ENCODE results near the gene PDLIM7. TPM values are rescaled to one million over a fixed set of nuclear protein-coding genes. Genes with fewer than 3 reads are reported as not detected.

The PDLIM7 gene
- total and polyA plus RNA-seq, 2 of the 4 experiments (the other 2 are of a cell fraction), result 70.4 to 534 TPM

DNA sequence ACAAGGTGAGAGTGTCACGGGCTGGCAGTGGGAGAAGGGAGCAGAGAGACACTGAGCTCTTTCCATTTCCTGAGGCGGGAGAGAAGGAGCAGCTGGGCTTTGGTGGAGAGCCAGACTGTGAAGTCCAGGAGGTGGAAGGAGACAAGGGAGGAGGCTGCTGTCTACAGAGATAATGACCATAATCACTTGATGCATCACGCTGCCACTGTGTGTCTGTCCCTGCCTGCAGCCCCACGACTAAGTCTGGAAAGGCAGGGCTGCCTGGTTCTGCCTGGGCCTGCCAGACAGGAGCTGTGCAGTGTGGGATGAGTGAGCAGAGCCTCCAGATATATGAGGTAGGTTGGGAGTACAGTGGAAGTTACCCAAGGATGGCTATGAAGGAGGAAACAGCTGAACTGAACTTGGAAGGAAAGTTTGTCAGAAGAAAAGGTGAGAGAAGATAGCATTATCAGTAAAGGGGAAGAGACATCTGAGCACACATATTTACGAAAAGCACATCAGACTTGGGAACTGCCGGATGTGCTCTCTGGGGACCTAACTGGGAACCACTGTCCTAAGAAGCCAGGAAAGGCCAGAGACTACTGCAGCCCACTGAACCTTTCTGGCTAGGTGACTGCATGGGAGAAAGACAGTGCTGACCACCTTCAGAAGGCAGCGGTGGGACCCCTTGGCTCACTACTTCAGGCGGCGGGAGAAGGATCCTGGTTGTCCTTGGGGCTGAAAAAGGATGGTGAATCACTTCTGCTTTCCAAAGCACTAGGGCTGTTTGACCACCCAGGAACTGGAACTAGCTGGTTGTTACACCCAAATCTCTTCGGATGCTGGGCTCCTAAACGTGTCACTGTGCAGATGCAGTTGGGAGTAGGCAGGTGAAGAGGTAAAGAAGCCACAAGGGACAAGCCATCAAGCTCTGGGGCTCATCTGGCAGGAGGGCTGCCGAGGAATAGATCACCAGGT lies 32.1 kb upstream of the PDLIM7 start:
- in situ Hi-C loops (cut with MboI; ENCODE audit: low sequenced_read_pairs), result no loop called here
- H4K8ac ChIP-seq (ENCODE audit: low read depth in 2 of 2, low read length in 2 of 2), result no peak overlapping the region
- H3K9ac ChIP-seq (ENCODE audit: low read depth, low read length), result no peak overlapping the region
- no peak overlapping the region for H4K5ac ChIP-seq (ENCODE audit: low read depth, low read length)
- ChIA-PET CTCF (no interaction called here), POLR2A (ENCODE audit: unreplicated experiment) (interaction anchor here (0.6 kb wide), 1 partner anchor 38 kb away, joined by 3 read pairs; no protein-coding TSS in a partner anchor)
- H3K4me3 ChIP-seq (ENCODE audit: insufficient read depth, low read depth, low read length), result no peak overlapping the region
- no peak overlapping the region for H3K4me2 ChIP-seq (ENCODE audit: low read depth, low read length)
- H3K4me1 ChIP-seq (ENCODE audit: control insufficient read depth, insufficient read depth, low read length), result no peaks in the 10 kb centered on the region
- no peaks in the 10 kb centered on the region for H3K9me3 ChIP-seq (ENCODE audit: control insufficient read depth, insufficient read depth, low read length)
- peak overlapping the region; percentile 73 for H2AK9ac ChIP-seq (replicated peaks; ENCODE audit: low read depth, low read length, poor library complexity)
- H3K36me3 ChIP-seq (ENCODE audit: control insufficient read depth, insufficient read depth, low read length), result peaks cover 91% of the 10 kb centered on the region
- intact Hi-C loops (cut with micrococcal nuclease), result no loop called here
- no peak overlapping the region for H2BK120ac ChIP-seq (ENCODE audit: low read depth, low read length)
- no peak overlapping the region for H2BK20ac ChIP-seq (ENCODE audit: low read depth, low read length)
- TF ChIP-seq POLR2A (IDR thresholded peaks at IDR 0.05; ENCODE audit: low read depth, low read length) (no peak), SMC3 (IDR thresholded peaks at IDR 0.05; ENCODE audit: low read depth, low read length) (no peak), MXI1 (IDR thresholded peaks at IDR 0.05; ENCODE audit: borderline replicate concordance, low read depth, low read length) (no peak), USF2 (IDR thresholded peaks at IDR 0.05; ENCODE audit: low read depth, low read length) (no peak), FOS (IDR thresholded peaks at IDR 0.05; ENCODE audit: low read depth, low read length) (no peak), NFE2L2 (IDR thresholded peaks at IDR 0.05; ENCODE audit: low read depth, low read length) (no peak), BHLHE40 (IDR thresholded peaks at IDR 0.05; ENCODE audit: low read depth, low read length) (no peak), RCOR1 (IDR thresholded peaks at IDR 0.05; ENCODE audit: insufficient replicate concordance, low read length) (no peak), MAZ (IDR thresholded peaks at IDR 0.05; ENCODE audit: borderline replicate concordance, low read depth, low read length) (no peak), CHD1 (IDR thresholded peaks at IDR 0.05; ENCODE audit: low read depth, low read length) (no peak)
- TF ChIP-seq, protein P1, sequence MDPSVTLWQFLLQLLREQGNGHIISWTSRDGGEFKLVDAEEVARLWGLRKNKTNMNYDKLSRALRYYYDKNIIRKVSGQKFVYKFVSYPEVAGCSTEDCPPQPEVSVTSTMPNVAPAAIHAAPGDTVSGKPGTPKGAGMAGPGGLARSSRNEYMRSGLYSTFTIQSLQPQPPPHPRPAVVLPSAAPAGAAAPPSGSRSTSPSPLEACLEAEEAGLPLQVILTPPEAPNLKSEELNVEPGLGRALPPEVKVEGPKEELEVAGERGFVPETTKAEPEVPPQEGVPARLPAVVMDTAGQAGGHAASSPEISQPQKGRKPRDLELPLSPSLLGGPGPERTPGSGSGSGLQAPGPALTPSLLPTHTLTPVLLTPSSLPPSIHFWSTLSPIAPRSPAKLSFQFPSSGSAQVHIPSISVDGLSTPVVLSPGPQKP (IDR thresholded peaks at IDR 0.05; ENCODE audit: borderline replicate concordance, low read depth, low read length), result no peak
- H3K9me1 ChIP-seq (ENCODE audit: insufficient read depth, low read length), result peaks cover 9% of the 10 kb centered on the region; the same call in 1 of the 2 replicates
- ATAC-seq (ENCODE audit: low read depth) (no peak), DNase-seq (no peak)
- no peaks in the 10 kb centered on the region for H3K27me3 ChIP-seq (ENCODE audit: control insufficient read depth, insufficient read depth, low read length)
- no peak overlapping the region for H2BK15ac ChIP-seq (ENCODE audit: low read depth, low read length)
- no peak overlapping the region for H3K14ac ChIP-seq (replicated peaks; ENCODE audit: low read depth, low read length)
- H3K18ac ChIP-seq (ENCODE audit: low read depth, low read length), result no peak overlapping the region
- H2AK5ac ChIP-seq (ENCODE audit: low read depth, low read length), result no peak overlapping the region
- peaks cover 20% of the 10 kb centered on the region for H4K20me1 ChIP-seq (ENCODE audit: insufficient read depth, low read length)
- H4K91ac ChIP-seq (ENCODE audit: insufficient read depth, low read depth, low read length), result no peak overlapping the region
- BruUV-seq (replicated peaks), result no TSS peak
- no peak overlapping the region for H2BK5ac ChIP-seq (ENCODE audit: low read depth, low read length, poor library complexity, severe bottlenecking)
- no peak overlapping the region for H2AFZ ChIP-seq (replicated peaks; ENCODE audit: low read length, poor library complexity)
- no peak overlapping the region for H3K23ac ChIP-seq (ENCODE audit: low read depth, low read length)
- H3K4ac ChIP-seq (ENCODE audit: low read depth, low read length), result no peak overlapping the region
- dilution Hi-C loops (cut with HindIII; ENCODE audit: low sequenced_read_pairs, unreplicated experiment), result no loop called here
- H3K56ac ChIP-seq (ENCODE audit: extremely low read depth, insufficient read depth, low read length), result no peak overlapping the region
- peaks cover 52 to 82% of the 10 kb centered on the region in 2 experiments for H3K79me1 ChIP-seq (ENCODE audit: low read depth in 1 of 2, low read length in 2 of 2)
- 96% methylated on average over 4 of the region's 12 CpGs; no CpG with 5 or more reads in 1 of the 2 experiments for WGBS, 2 experiments (ENCODE audit: extremely low coverage in 2 of 2, insufficient read length in 1 of 2)
- H3K27ac ChIP-seq (ENCODE audit: insufficient read depth, low read length), result no peak overlapping the region

Measured in IMR-90 (cell line).